HG03558 (cell line): Measurements from ENCODE around the gene CCN6.

Experiments used
- ATAC-seq: cut with Tn5 transposase; IDR thresholded peaks from one replicate; pipeline ENCODE4 v1.9.1; 2021; ENCODE audit warnings: moderate number of reproducible peaks; ENCODE audit not compliant: unreplicated experiment; ENCODE audit errors: extremely low read depth

CCN6 gene

DNA sequence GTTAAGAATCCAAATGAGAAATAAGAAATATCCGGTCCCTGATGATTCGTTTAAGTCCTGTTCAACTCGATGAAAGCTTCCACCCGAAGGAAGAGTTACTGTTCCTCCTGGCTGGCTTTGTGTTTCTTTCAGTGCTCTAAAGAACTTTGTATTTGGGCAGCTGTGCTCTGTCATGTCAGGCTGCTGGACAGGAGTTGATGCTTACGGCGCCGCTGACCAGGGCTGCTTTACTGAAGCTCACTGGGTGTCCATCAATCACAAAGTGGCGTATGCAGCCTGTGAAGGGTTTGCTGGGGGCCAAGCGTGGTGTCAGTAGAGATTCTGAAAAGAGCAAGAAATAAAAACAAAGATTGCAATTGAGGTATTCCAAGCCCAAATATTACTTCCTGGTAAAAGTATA, 55.4 kb downstream of the CCN6 start:
- no peak for ATAC-seq

DNA sequence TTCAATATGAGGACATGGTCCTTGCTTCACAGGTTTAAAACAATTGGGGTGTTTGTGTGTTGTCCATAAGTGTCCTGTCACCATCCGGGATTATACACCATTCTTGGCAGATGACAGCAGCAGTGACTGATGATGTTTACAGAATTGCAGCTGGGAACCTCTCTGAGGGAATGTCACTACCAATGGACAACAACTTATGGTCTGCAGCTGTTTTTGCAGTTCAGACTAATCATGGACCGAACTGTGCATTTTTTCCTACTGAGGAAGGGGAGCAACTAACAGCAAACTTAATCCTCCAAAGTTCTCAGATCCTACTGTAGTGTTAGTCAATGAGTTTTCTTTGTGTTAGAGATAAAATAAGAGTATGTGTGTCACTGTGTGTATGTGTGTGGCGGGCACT, 59.5 kb downstream of the CCN6 start:
- no peak for ATAC-seq

DNA sequence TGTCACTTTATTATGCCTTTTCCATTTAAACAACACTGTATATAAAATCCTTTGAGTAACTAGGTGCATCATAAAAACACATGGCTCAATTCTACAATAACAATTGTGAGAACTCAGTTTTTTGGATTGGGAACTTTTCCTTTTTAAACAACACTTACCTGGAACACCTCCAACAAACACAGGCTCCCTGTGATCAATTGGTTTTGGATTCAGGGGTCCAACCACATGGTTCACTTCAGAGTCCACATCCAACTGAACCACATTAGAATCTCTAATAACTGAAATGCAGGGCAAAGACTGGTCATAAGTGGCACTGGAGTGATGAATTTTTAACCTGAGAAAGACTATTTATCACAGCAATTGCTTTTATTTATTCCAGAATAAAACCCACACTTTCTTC, 60.0 kb downstream of the CCN6 start:
- ATAC-seq = no peak

DNA sequence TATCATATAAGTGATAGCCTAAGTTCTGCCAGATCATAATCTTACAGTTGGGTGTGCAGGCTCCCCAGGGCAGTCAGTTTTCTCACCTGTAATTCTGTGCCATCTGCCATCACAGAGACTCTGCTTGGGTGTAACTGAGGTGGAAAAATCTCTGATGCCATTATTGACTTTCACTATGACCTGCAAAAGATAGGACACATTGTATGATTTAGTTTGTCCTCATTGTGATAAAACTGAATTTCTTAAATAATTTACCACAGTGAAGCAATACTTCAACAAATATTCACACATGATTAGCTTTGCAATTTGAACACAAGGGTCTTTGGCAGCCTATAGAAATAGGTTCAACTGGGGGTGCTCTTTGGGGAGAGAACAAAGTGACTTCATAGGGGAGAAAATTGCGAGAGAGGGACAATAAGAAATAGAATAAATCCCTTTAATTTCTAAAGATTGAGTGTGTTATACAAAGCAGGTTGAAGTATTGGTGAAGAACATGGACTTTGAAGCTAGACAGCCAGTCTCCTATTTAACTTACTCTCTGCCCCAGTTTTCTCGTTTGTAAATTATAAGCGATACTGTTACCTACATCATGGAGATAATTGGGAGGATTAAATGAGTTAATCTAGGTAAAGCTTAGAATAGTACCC, 60.8 kb downstream of the CCN6 start:
- no peak for ATAC-seq

- no peak for ATAC-seq
These were observed 62.3 kb downstream of the CCN6 start for GRCh38 chr6:112116221-112116620.

- ATAC-seq = no peak
These were observed 63.6 kb downstream of the CCN6 start for GRCh38 chr6:112117554-112117953.

DNA sequence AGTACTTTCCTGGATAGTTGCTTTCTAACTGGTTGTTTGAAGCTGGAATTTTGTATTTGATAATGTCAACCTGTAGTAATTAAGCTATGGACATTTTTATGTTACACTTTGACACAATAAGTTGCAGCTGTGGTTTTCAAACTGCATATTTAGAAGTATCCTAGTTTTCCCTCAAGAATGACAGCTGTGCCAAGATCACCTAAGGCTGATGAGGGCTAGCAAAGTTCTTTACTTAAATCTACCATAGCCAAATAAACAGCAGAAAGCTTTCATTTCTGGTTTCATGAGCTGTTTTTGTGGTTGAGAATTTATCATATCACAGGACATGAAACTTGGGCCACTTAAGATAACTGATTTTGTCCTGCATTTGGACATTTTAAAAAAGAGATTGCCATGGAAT, 64.1 kb downstream of the CCN6 start:
- no peak for ATAC-seq
